Heart right ventricle (tissue), 16 donors: ENCODE results near the gene TNFAIP8L3. TPM values are rescaled to one million over a fixed set of nuclear protein-coding genes. Genes with fewer than 3 reads are reported as not detected.

Source experiments
- ATAC-seq, 8 donors: fragments of 200-7000 bp; cut with Tn5 transposase; one replicate each; pipeline ENCODE4 v1.9.1; 2020; ENCODE audit warnings: mild to moderate bottlenecking in 8 of 8, moderate library complexity in 8 of 8, moderate number of reproducible peaks in 1 of 8
- DNase-seq, 2 donors: peaks; one replicate each; pipeline ENCODE4 v3.0.0-alpha.2; 2020
- H3K27ac ChIP-seq, 10 donors: fragments of 200-600 bp; sonication (generic) in 2 of 10; one replicate each; pipeline versions ENCODE4 v1.5.0 to v1.8.0; 2020 to 2022; ENCODE audit warnings: mild to moderate bottlenecking in 3 of 10
- H3K27me3 ChIP-seq, 7 donors: fragments of 200-600 bp; one replicate each; pipeline ENCODE4 v1.8.0; 2021 to 2022; ENCODE audit warnings: mild to moderate bottlenecking in 2 of 7
- H3K36me3 ChIP-seq, 9 donors: fragments of 200-600 bp; sonication (generic) in 1 of 9; one replicate each; pipeline versions ENCODE4 v1.5.0 to v1.8.0; 2020 to 2022; ENCODE audit warnings: mild to moderate bottlenecking in 2 of 9
- H3K4me1 ChIP-seq, 9 donors: fragments of 200-600 bp; sonication (generic) in 1 of 9; one replicate each; pipeline versions ENCODE4 v1.5.0 to v1.8.0; 2020 to 2022; ENCODE audit warnings: mild to moderate bottlenecking in 4 of 9
- H3K4me3 ChIP-seq, 10 donors: fragments of 200-600 bp; sonication (generic) in 2 of 10; one replicate each; pipeline versions ENCODE4 v1.5.0 to v1.8.0; 2020 to 2022; ENCODE audit warnings: mild to moderate bottlenecking in 7 of 10, moderate library complexity in 2 of 10
- H3K9me3 ChIP-seq, 11 donors: fragments of 200-600 bp in 10 of 11; sonication (generic) in 2 of 11; one replicate each; pipeline versions ENCODE4 v1.5.0 to v1.8.0; 2013 to 2022; ENCODE audit warnings: mild to moderate bottlenecking in 2 of 11, control low read depth in 1 of 11, moderate library complexity in 1 of 11
- WGBS, 2 donors: extraction: QIAGEN DNeasy Blood & Tissue Kit; methylation state at CpG; one replicate each; pipeline ENCODE4 v1.1.7; 2013; ENCODE audit warnings: inconsistent platforms in 1 of 2; 5-methylcytosine and 5-hydroxymethylcytosine counted together
- intact Hi-C, 10 donors: fragments of 100-400 bp; cut with DNase I; formaldehyde crosslinking; loops; one replicate each; pipeline versions ENCODE4 v1.11.1 to v1.14.2; 2022
- polyA plus RNA-seq, 2 donors: library from polyadenylated mRNA; stranded (reverse); fragments of 200-250 nt; gene quantifications; one replicate each; pipeline ENCODE4 v1.2.3, GENCODE V29; 2013
- total RNA-seq, 10 donors: library from RNA; stranded (reverse); fragmentation: NEBNext Ultra II Directional in 3 of 10; extraction: Animal tissue kit (Norgen Biotek cat#: 25700) in 3 of 10; gene quantifications; one replicate each; pipeline versions ENCODE4 v1.2.1 to v1.2.4, GENCODE V29; 2021 to 2023
- TF ChIP-seq, protein P1 (sequence below), 9 donors: fragments of 200-600 bp; sonication (generic) in 2 of 9; IDR thresholded peaks; one replicate each; pipeline versions ENCODE4 v1.5.0 to v1.8.0; 2021 to 2022; ENCODE audit warnings: antibody characterized with exemption in 9 of 9, mild to moderate bottlenecking in 5 of 9, moderate library complexity in 1 of 9
- donor health status: Arrhythmogenic right ventricular cardiomyopathy.
- donor health status: ischemic (EF 13 %, LVEDD 7.1; RV severe dilation, severe dysfunction).
- donor health status: healthy with polysubstance abuse.
- donor health status: DM: no; HTN: yes; CAD: no.
- donor health status: DM: no; HTN: no; CAD: no.
- donor health status: ischemic (EF 25% LVEDD 6.9; RV normal size, moderate dysfunction).
- donor health status: ischemic (EF 25% LVEDD 5.7; RV mildly dilated, moderate dysfunction).
- donor health status: healthy.
- donor health status: DM: yes; HTN: yes; CAD: no.
- donor health status: Ischemic cardiomyopathy.
- donor health status: ischemic (EF 35%, LVEDD 5.7; RV mildly dilated, moderate dysfunction).
- donor health status: nonischemic (EF 11% LVEDD 7.7; RV severe dilation, severe dysfunction).
- donor health status: DM: yes; HTN: yes; CAD: no.
- donor health status: PGD.
- donor health status: ischemic (EF 29% LVEDD 5.4; RV normal size, mild dysfunction).
- donor health status: nonischemic (EF 23%, LVEDD 6.1; RV moderate dilation, normal function).

Gene TNFAIP8L3
- total and polyA plus RNA-seq, 12 donors: 1.3 to 14.4 (median 3.4) TPM

DNA sequence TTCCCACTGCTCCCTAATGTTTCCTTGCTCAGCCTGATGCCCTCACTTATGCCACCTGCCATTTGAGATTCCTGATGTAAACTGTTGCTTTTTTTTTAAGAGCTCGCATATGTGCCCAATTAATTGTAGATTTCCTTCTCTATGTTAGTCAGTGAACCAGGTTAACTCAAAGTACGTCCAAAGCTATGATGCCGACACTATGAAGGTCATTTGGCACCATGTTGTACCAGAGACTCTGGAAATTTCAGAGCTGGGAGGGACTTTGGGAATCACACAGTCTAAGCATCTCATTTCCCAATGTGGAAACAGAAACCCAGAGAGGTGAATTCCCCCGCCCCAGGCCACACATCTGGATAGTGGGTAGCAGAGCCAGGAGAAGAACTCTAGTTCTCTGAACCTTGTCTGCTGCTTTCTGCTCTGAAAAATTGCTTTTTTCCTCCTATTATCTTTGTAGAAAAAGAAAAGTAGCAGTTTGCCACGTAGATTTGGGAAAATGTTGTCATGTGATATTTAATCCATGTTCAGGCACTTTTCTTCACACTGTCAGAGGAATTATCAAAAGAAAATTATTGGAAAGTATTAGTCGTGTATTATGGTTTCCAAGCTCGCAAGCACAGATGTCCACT is 38.5 kb upstream of the TNFAIP8L3 start:
- intact Hi-C loops: loop anchor here in 1 of 10 donors (10.0 kb wide), 1 partner anchor 58 kb away; no protein-coding TSS in a partner anchor
- 69 to 74% methylated on average over 7 of the region's 7 CpGs for WGBS, 2 donors
- ATAC-seq (peak in 2 of 8 donors; percentile 16 to 32), DNase-seq (no peak)
- Histone ChIP-seq H3K27ac (peak overlapping the region in 1 of 10 donors; percentile 27), H3K4me3 (no peak overlapping the region), H3K4me1 (peaks cover 0 to 20% (median 2%) of the 10 kb centered on the region in 9 donors), H3K27me3 (no peaks in the 10 kb centered on the region), H3K36me3 (no peaks in the 10 kb centered on the region), H3K9me3 (no peaks in the 10 kb centered on the region)
- TF ChIP-seq, protein P1, sequence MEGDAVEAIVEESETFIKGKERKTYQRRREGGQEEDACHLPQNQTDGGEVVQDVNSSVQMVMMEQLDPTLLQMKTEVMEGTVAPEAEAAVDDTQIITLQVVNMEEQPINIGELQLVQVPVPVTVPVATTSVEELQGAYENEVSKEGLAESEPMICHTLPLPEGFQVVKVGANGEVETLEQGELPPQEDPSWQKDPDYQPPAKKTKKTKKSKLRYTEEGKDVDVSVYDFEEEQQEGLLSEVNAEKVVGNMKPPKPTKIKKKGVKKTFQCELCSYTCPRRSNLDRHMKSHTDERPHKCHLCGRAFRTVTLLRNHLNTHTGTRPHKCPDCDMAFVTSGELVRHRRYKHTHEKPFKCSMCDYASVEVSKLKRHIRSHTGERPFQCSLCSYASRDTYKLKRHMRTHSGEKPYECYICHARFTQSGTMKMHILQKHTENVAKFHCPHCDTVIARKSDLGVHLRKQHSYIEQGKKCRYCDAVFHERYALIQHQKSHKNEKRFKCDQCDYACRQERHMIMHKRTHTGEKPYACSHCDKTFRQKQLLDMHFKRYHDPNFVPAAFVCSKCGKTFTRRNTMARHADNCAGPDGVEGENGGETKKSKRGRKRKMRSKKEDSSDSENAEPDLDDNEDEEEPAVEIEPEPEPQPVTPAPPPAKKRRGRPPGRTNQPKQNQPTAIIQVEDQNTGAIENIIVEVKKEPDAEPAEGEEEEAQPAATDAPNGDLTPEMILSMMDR (IDR thresholded peaks at IDR 0.05): no peak

DNA sequence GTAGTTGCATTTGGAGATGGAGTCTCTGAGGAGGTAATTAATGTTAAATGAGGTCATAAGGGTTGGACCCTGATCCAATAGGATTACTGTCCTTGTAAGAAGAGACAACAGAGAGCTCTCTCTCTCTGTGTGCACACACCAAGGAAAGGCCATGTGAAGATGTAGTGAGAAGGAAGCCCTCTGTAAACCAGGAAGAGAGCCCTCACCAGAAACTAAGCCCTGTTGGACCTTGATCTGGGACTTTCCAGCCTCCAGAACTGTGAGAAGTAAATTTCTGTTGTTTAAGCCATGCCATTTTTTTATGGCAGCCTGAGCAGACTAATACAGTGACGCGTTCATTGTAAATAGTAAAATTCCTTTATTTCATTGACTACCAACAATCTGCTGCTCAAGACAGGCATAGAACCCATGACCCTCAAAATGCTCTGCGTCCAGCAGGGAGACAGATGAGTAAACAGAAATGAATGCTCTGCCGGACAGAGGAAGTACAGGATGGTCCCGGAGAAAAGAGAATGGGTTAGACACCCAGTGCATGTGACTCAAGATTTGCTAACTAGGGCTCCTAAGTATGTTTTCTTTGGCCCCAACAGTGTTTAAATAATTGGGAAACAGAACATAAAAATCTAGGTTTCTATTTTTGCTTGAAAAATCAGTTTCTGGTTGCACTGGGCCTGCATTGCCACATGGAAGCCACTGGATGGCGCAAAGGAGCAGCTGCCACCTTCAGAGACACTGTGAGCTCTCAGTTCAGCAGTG is 37.9 kb upstream of the TNFAIP8L3 start:
- WGBS, 2 donors: 60 to 67% methylated on average over 6 of the region's 6 CpGs
- H3K4me3 ChIP-seq: no peak overlapping the region
- peak overlapping the region in 1 of 10 donors; percentile 72 for H3K27ac ChIP-seq
- DNase-seq (peak in 1 of 2 donors; percentile 26), ATAC-seq (peak; percentile 23 to 85 (median 73))
- peaks cover 0 to 20% (median 2%) of the 10 kb centered on the region in 9 donors for H3K4me1 ChIP-seq
- TF ChIP-seq, protein P1 (IDR thresholded peaks at IDR 0.05): peak; percentile 53 to 85 (median 79)
- H3K27me3 ChIP-seq: no peaks in the 10 kb centered on the region
- no peaks in the 10 kb centered on the region for H3K9me3 ChIP-seq
- intact Hi-C loops: loop anchor here in 1 of 10 donors (10.0 kb wide), 1 partner anchor 58 kb away; no protein-coding TSS in a partner anchor
- no peaks in the 10 kb centered on the region for H3K36me3 ChIP-seq

DNA sequence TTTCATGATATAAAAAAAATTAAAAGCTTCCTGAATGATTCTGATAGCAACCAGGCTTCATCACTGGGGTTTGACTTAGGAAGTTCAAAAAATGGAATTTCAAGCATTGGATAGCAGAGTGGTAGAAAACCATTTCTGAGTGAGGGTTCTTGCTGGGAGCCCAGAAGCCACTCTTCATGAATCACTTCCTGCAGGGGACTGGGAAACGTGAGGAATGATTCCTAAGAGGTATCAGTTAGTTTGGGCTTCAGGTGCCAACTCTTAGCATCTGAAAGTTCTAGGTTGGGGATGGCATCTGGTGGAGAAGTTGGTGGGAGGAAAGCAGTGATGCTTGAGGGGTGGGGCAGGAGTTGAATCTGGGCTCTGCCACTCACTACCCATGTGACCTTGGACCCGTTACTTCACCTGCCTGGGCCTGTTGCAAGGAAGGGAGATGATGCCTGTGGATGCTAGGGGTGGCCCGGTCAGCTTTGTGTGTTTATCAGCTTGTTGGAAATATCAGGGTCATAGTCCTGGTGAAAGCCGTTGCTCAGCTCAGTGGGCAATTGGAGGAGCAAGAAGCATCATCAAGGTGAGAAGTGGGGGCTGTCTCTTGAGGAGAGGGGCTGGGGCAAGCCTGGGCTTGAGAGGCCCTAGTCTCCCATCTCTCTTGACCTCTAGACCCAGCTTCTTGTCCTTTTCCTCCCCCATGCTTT is 37.0 kb upstream of the TNFAIP8L3 start:
- H3K27ac ChIP-seq: peak overlapping the region in 1 of 10 donors; percentile 72
- H3K4me1 ChIP-seq: peaks cover 0 to 20% (median 2%) of the 10 kb centered on the region in 9 donors
- no peaks in the 10 kb centered on the region for H3K27me3 ChIP-seq
- no peaks in the 10 kb centered on the region for H3K36me3 ChIP-seq
- H3K9me3 ChIP-seq: no peaks in the 10 kb centered on the region
- TF ChIP-seq, protein P1 (IDR thresholded peaks at IDR 0.05): no peak
- no peak overlapping the region for H3K4me3 ChIP-seq
- DNase-seq (no peak), ATAC-seq (no peak)
- 67 to 79% methylated on average over 4 of the region's 4 CpGs for WGBS, 2 donors
- intact Hi-C loops: loop anchor here in 1 of 10 donors (10.0 kb wide), 1 partner anchor 57 kb away; no protein-coding TSS in a partner anchor

DNA sequence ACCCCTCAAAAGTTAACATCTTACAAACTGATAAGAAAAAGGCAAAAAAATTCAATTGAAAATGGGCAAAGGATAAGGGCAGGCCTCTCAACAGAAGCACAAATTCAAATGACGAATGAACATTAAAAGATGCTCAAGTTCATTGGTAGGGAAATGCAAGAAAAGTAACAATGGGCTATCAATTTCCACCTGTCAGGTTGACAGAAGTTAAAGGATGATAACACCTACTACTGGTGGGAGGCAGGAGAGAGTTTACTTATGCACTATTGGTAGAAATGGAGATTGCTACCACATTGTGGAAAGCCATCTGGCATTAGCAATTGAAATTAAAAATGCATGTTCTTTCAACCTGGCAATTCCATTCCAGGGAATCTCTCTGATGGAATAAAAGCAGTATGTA is 35.6 kb upstream of the TNFAIP8L3 start:
- Histone ChIP-seq H3K4me3 (no peak overlapping the region), H3K9me3 (no peaks in the 10 kb centered on the region), H3K27me3 (no peaks in the 10 kb centered on the region), H3K27ac (no peak overlapping the region), H3K4me1 (peaks cover 0 to 20% (median 2%) of the 10 kb centered on the region in 9 donors), H3K36me3 (no peaks in the 10 kb centered on the region)
- WGBS, 2 donors: 95 to 96% methylated on average over 1 of the region's 1 CpG
- TF ChIP-seq, protein P1 (IDR thresholded peaks at IDR 0.05): no peak
- intact Hi-C loops: loop anchor here in 1 of 10 donors (10.0 kb wide), 1 partner anchor 56 kb away; no protein-coding TSS in a partner anchor
- ATAC-seq (no peak), DNase-seq (no peak)
